Pons (tissue), 1 donor: ENCODE measurements around the gene CAMKMT.

Source experiments
- DNase-seq: peaks from one replicate; pipeline ENCODE4 v3.0.0-alpha.2; 2016; ENCODE audit warnings: low spot score

CAMKMT gene

DNA sequence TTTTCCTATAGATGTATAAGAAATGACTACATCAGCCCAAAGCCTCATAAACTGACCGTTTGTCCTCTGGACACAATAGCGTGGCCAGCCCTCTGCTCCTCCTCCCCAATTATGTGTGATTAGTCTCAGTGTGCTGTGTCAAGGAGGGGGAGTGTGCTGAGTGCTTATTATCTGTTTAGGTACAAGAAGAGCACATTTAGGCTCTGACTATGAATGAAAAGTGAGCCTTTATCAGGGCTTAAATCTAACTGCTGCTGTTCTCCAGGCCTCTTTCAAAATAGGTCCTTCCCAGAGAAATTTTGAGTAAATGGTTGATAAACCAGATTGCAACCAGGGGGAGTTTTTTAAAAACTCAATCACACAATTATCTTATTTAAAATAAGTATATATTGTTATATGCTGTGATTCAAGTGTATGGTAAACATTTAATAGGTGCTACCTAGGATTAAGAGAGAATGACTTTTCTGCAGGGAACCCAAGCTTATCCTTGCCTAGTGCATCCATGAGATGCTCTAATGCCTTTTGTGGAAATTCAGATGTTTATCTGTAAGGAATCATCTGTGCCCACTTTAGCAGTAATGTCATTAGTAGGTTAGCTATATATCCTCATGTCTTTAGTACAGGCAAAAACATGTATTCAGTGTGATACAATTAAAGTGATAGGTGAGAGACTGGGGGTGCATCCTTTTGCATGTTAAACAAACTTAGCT is 411.1 kb downstream of the CAMKMT start:
- no peak for DNase-seq

DNA sequence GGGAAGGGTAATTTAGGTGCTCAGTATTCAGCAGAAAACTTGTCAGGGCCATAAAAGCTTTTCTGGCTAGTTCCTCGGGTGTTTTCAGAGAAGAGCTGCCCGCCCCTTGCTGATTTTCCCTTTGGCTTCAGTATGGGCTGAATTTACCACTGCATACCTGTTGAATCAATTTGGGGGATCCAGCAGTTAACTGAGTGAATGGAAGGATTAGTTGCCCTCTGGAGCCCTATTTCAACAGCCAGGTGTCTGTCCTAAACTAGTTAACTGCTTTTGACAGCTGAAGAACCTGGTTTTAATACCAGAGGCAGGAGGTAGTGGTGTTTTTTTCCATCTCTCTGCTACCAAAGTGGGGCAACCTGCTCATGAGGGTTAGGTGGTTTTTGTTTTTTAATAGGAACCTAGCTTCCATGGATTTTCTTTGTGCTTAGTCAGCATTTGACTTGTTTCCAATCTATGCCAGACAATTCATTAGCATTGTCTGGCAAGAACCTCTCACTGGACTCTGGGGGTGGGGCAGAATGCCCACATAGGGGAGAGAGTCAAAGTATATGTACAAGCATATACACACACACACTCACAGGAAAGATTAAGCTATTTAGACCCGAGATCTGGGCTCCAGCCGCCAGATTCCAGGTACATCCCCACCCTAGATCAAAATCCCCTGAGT is 413.2 kb downstream of the CAMKMT start:
- DNase-seq, result no peak

DNA sequence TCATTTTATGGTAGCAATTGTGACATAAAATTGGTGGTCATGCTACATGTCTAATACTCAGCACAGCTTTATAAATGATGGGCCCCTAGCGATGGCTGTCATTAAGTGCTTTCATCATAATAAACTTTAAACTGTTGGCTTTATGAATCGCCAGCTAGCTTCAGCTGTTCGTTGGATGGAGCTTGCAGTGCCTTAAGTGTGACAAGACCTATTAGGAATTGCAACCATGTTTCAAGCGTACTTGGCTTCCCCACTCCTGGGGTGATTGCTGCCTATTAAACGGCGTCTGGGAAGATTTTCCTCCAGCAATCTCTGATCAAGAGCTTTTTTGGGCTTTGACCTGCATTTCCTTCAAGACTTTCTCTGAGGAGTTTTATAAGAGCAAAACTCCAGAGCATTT is 415.3 kb downstream of the CAMKMT start:
- DNase-seq, result no peak

DNA sequence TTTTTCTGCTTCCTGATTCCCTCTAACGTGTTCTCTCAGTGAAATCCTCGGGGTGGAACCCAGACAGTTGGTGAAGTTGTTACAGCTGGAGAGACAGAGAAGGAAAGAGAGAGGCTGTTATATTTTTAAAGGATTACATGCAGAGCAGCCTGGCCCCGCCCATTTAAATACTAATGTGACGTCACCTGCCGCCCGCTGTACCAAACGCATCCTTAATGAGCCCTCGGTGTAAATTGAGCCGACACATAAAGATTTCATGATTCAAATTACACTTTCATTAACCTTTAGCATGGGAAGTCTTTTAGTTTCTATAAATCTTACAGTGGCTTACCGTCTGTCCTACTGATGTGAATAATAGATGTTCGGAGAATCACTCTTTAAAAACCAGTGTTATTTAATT is 415.8 kb downstream of the CAMKMT start:
- no peak for DNase-seq

DNA sequence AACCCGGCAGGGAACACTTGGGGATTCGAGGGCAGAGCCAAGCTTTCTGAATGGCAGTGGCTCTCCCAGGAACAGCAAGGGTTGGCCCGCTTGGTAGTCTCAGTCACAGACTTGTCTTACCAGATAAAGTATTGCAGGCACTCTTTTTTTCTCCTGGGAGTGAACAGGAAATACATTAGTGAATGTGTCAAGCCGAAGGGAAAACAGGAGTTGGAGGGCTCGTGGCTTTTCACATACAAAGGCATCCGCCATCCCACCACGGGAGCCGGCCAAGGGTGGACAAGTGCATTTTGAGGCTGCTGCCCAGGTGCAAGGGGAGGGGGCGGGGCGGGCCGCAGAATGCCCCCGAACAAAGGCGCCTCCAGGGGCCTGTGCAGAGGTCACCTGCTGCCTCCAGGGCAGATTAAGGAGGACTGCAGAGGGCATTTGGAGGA is 416.5 kb downstream of the CAMKMT start:
- no peak for DNase-seq

DNA sequence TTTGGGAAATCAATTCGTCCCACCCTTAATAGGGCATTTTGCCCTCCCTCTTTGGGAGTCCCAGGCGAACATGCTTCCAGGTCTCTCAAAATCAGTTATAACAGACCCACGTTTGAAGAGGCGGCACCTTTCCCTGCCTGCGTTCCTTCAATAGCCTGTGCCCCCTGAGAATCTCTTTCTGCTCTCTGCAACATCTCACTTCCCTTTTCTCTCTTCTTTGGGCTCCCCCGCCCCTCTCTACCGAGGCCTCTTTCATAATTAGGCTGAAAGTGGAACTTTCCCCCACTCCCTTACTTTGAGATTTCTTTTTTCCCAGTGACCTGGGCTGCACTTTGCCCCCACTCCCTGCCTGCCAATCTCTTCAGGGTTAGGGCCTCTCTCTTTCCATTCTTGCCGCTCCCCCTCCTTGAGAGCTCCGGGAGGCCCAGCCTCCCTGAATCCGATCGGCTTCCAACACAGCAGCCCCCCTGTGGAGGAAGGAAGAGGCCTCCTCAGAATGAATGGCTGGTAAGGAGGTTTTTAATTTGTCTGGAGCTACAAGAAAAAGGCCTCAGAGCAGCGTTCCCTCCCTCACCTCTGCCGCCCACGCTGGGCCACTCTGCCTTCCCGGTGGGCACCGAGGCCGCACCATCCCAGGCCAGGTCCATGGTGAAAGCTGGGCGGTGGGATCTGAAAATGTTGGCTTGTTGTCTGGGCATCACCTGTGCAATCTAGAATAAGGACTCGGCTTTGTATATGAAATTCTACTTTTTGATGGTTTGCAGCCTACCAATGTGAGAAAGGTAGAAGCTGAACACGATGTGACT is 417.1 kb downstream of the CAMKMT start:
- DNase-seq, result no peak

DNA sequence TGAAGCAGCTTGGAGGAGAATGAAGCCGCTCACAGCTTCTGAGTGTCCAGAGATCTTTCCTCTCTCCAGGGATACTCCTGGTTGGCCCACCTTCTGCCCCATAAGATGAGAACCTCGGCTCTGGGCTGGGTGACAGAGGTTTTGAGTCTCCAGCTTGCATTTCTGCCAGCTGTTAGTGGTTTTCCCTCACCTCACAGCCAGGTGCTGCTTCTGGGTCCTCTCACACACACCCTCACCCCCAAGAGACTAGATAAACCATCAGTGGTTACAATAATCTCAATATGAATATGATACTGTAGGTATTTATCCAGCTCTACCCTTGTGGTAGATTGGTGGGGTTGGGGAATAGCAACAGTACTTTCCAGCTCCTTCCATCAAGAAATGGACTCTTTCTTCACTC is 418.0 kb downstream of the CAMKMT start:
- no peak for DNase-seq

DNA sequence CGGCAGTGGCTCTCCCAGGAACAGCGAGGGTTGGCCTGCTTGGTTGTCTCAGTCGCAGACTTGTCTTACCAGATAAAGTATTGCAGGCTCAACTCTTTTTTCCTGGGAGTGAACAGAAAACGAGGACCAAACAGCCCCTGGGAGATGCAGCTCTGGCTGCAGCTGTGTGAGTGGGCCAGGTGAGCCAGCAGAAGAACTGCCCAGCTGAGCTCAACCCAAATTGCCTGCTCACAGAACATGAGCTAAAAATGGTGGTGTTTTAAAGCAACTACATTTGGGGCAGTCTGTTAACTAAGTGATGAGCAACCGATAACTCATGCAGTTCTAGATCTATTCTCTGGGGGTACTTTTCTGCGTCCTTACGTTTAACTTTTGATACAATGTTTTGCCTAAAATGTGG is 418.7 kb downstream of the CAMKMT start:
- no peak for DNase-seq

DNA sequence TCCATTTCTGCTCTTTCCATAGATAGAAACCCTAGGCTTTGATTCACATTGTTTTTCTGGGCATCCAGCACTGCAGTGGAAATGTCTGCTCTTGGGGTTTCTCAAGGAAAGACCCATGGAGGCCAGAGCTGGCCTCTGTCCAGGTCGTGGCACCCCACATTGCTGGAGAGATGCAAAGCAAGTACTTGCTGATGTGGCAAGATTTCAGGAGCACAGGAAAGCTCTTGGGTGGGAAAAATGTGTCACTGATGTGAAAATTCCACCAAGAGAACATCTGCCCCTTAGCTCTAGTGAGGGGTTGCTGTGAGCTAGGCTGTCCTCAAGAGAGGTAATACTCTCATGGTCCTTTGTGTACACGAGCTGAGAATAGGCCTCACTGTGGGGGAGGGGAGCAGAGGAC is 423.7 kb downstream of the CAMKMT start:
- DNase-seq, result no peak

DNA sequence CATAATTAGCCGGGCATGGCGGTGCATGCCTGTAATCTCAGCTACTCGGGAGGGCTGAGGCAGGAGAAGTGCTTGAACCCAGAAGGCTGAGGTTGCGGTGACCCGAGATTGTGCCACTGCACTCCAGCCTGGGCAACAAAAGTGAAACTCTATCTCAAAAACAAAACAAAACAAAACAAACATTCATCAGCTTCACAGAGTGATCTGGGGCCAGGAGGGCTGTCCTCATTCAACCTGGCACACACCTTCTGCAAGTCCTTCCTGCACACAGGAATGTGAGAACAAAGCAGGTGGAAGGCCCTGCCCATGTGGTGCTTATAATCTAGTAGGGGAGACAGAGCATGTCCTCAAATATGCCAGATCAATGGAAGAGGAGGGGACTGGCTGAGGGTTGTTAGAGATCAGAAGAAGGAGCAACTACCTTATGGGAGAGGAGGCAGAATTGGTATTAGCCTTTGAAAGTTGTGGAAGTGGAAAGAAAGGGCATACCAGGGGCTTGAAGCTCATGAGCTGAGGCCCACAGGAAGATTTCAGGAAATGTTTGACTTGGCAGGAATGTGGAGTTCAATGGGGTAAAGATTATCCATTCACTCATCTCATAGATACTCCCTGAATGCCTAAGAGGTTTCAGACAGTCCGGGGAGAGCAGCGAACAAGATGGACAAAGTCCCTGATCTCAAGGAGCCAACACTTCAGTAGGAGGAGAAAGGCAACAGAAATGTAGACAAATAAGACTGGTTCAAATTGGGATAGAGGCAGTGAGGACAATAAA is 424.5 kb downstream of the CAMKMT start:
- no peak for DNase-seq

DNA sequence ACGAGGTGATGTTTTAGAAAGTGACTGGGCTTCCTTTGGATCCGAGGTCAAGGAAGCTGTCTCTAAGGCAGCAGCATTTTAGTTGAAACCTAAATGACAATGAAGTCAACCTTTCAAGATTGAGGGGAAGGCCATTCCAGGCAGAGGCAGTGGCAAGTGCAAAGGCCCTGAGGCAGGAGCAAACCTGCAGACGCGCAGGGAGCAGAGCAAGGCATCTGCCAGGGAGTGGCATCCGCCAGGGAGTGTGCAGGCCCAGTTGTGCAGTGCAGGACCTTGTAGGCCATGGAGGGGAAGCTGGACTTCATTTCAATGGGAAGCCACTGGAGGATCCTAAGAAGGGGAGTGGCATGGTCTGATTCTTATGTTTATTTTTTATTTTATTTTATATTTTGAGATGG is 425.1 kb downstream of the CAMKMT start:
- DNase-seq, result no peak

DNA sequence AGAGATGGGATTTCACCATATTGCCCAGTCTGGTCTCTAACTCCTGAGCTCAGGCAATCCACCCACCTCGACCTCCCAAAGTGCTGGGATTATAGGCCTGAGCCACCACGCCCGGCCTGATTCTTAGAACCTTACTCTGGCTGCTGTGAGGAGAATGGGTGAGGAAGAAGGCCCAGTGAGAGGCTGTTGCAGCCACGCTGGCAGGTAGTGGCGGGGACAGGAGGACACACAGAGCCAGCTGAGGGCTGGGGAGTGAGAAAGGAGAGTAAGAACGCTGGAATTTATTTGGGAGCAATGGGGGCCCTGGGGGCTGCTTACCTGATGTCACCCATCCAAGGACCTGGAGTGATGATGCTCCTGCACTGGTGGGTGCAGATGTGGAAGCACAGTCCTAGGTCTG is 425.9 kb downstream of the CAMKMT start:
- DNase-seq, result no peak

DNA sequence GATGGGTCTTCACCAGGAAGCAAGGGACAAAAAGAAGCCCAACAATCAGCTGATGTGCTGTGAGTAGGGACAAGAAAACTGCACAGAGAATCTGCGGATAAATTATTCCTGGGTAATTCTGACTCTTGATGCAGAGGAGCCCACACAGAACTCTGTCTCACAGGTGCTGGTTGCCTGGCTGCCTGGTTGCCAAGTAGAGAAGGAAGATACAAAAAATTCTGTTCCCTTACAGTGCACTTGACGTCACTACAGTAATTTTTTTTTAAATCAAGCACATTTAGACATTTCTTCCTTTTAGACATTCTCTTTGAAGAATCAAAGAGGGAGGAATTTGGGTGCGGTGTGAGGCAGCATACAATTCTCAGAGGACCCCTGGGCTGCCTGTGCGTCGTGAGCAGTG is 427.7 kb downstream of the CAMKMT start:
- DNase-seq, result no peak

DNA sequence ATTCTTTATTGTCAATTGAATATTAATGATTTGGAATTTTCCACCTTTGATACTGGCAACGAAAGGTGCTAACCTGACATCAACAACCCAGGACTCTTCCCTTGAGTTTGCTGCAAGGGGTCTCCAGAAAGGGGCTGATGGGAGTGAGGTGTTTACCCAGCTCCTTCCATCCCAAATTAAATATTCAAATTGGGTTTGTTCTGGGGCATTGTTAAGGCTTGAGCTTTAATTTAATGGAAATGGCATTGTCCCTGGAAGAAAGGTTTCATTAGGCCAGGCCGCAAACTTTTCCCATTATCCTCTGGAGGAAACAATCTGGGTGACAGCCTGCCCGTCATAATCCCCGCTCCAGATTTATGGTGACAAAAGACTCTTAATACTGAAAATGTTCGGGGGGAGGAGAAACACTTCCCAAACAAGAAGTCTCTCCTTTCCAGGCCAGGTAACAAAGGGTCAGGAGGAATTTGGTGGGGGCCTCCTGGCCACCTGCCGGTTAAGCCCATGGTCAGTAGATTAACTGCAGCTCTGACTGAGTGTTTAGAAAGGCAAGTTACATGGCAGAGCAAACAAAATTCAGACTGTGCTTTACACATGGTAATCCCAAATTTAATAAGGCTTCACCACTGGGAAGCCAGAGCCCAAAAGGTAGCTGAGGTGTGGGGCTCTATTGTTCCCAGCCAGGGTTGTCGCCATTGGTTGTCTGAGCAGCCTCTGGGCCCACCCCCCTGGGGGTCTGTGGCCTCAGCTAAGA is 428.4 kb downstream of the CAMKMT start:
- DNase-seq, result no peak

DNA sequence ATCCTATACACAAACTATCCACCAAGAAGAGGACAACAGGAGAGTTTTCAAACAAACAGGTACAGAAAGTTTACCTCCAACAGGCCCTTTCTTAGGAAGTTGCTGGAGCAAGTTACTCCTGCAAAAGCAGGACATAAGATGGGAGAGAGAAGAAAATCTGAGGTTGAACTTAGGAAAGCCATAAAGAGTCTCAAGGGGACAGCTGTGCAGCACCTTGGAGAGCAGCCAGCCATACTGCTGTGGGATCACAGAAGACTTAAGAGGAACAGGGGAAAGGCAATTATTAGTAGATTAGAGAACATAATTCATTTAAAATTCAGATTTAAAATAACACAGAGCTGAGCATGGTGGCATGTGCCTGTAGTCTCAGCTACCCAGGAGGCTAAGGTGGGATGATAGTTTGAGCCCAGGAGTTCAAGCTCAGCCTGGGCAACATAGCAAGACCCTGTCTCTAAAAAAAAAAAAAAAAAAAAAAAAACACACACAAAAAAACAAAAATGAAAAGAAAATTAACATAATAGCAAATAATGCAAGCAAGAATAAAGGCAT is 431.6 kb downstream of the CAMKMT start:
- DNase-seq, result no peak

DNA sequence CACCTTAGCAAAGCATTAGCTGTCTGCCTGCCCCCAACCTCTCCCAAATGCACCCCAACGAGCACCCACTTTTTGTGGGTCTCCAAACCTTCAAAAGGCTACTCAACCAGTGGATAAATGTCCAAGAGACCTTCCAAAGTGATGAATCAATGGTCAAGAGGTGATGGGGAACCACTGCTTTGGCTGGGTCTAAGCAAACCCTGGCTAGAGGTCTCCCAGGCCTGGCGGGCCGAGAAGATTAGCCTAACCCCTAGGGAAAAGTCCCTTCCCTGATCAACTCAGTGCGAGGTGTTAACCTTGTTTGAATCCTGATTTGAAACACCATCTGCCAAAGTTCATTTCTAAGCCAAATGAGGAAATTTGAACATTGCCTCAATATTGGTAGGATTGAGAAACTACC is 435.0 kb downstream of the CAMKMT start:
- DNase-seq, result no peak

DNA sequence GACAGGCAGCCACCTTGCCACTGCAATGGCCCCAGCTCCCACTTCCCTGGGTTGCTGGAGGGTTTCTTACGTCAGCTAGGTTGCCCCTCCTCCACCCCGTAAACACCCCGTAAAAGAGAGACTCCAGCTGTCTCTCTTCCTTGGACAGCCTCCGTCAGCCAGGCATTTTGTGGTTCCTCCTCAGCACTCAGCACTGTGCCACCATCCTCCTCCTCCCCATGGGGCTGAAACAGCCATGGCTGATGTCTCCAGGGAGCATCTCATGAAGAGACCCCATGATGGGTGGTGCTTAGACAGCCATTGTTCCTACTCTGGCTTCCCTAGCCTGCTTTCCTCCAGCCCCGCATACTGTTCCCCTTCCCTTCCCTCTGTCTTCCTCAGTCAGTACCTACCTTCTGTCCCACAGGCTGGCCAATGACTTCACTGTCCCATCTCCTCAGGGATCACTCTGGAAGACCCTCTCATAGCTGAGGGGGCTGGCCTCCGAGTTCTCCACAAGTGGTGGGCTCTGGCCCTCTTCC is 436.5 kb downstream of the CAMKMT start:
- no peak for DNase-seq

DNA sequence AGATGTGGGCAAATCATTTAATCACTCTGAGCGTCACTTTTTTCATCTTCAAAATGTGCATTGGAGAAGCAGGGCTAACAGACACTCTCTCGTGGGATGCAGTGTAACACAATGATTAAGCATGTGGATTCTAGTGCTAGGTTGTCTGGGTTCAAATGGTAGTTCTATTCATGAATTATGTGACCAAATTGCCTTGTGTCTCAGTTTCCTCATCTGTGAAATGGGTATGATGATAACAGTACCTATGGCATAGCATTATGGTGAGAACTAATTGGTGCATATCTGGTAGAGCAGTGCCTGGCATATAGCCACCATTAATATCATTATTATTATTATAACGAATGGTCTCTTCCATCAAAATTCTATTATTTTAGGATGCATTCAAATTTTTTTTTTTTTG is 437.4 kb downstream of the CAMKMT start:
- no peak for DNase-seq

DNA sequence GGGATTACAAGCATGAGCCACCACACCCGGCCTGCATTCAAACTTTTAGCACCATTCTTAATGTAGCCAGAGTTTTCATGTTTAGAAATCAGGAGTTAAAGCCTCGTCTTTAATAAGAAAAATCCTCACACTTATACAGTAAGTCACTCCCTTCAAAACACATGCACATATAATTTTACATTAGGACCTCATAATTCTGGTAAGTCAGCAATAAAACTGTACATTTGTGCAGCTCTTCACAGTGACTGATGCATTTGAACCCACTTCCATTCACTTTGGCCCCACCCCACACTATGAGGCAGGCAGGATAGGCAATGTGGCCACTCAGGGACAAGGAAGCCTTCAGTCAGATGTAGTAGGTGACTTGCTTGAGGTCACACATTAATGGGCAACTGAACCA is 438.0 kb downstream of the CAMKMT start:
- no peak for DNase-seq

DNA sequence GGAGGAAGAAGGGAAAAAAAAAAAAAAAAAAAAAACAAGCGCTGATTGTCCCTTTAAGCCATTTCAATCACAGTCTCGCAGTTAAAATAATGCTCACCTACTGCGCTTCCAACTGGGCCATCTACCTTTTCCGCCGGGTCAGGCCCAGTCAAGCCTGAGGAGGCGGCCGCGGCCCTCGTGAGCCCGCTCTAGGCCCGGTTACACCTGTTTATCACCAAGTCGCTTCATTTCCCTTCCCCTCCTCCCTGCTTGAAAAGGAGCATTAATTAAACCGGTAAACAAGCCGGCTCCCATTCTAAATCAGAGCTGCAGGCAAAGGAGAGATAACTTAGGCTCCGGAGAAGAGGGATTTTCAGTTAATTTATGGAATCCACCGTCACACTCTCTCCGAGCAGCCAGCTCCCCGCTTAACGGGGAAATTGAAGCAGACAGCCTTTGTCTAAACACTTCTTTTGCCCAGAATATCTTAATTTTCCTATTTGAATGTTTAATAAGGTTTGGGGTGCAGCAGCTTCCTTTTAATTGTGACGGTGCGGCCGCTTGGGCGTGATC is 439.6 kb downstream of the CAMKMT start:
- DNase-seq, result no peak
